Measurements from ENCODE around the gene NTNG2.

DNA sequence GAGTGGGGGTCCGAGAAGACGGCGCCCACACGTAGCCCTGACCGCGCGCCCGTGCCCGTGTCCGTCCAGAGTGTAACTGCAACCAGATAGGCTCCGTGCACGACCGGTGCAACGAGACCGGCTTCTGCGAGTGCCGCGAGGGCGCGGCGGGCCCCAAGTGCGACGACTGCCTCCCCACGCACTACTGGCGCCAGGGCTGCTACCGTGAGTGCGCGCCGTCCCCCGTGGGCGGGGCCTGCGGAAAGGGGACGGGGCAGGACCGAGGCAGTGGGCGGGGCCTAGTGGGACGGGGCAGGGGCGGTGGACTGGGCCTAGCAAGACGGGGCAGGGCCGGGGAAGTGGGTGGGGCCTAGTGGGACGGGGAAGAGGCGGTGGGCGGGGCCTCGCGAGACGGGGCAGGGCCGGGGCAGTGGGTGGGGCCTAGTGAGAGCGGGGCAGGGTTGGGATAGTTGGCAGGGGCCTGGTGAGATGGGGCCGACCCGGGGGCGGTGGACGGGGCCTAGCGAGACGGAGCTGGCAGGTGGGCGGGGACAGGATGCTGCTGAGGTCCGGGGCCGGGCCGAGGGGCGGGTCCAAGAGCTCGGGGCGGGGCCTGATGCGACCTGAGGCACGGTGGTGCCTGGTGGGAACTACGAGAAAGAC, 79.1 kb downstream of the NTNG2 start:
- TF ChIP-seq EZH2 (IDR thresholded peaks at IDR 0.05) = no peak
- TF ChIP-seq POLR2AphosphoS5 (IDR thresholded peaks at IDR 0.05; ENCODE audit: borderline replicate concordance, low read depth, low read length) = peak; percentile 33
- no peak for TF ChIP-seq FOXP2 (optimal IDR thresholded peaks at IDR 0.05; ENCODE audit: control extremely low read depth, extremely low read length, insufficient read depth)

Measured in SK-N-MC (cell line).